Measurements from ENCODE around the gene H6PD.
A peak's percentile ranks its signal among the peaks of the same experiment; 100 is the strongest.

H6PD gene

DNA sequence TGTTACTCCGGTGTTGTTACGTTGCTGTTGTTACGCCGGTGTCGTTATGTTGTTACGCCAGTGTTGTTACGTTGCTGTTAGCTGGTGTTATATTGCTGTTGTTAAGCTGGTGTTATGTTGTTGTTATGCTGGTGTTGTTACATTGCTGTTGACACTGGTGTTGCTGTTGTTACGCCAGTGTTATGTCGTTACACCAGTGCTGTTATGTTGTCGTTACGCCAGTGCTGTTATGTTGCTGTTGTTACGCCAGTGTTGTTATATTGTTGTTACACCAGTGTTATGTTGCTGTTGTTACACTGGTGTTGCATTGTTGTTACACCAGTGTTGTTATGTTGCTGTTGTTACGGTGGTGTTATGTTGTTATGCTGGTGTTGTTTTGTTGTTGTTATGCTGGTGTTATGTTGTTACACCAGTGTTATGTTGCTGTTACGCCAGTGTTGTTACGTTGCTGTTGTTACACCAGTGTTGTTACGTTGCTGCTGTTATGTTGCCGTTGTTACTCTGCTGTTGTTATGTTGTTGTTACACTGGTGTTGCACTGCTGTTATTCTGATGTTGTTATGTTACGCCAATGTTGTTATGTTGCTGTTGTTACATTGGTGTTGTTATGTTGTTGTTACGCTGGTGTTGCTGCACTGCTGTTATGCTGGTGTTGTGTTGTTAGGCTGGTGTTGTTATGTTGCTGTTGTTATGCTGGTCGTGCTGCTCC is 25.6 kb downstream of the H6PD start:
- DNase-seq: no peak

DNA sequence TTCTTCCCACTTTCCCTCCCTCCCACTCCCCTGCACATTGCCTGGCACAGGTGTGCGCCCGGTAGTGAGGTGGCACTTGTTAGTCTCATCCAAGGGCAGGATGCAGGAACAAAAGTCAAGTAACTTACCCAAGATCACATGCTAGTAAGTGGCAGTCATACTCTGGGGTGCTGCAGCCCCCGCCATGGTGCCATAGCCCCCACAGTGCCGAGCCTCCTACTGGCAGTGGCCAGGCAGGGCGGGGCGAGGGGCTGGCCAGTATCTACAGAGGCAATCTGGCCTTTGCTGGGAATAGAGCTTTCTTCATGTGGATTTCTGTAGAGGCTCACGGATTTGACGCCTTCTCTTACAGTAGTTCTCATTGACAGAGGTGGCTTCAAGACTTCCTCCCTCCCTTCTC is 26.9 kb downstream of the H6PD start:
- DNase-seq: no peak

DNA sequence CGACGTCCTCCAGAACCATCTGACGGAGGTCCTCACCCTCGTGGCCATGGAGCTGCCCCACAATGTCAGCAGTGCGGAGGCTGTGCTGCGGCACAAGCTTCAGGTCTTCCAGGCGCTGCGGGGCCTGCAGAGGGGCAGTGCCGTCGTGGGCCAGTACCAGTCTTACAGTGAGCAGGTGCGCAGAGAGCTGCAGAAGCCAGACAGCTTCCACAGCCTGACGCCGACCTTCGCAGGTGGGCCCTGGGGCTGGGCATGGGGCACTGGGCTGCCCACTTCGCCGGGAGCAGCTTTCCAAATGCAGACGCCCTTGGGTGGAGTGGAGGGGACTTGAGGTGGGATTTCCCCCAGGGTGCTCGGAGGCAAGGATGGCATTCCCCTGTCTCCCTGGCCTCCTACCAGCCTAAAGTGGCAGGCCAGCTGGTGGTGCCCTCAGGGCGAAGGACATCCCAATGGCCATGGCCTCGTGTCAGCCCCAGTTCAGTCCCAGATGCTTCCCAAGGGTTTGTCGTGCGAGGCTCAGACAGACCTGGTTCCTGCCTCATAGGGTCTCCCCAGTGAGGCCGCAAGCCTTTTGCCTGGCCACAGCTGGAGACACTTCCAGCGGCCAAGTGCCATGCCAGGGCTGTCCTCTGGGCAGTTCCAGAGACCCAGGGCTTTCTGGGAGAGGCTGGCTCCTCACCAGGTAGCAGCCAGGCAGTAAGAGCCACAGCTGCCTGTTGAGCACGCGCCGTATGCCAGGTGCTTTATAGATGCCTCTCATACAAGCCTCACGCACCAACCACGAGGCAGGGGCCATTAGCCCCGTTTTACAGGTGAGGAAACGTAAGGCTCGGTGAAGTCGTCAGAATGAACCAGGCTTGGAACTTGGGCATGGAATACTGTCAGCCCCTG is 27.8 kb downstream of the H6PD start:
- DNase-seq: no peak

DNA sequence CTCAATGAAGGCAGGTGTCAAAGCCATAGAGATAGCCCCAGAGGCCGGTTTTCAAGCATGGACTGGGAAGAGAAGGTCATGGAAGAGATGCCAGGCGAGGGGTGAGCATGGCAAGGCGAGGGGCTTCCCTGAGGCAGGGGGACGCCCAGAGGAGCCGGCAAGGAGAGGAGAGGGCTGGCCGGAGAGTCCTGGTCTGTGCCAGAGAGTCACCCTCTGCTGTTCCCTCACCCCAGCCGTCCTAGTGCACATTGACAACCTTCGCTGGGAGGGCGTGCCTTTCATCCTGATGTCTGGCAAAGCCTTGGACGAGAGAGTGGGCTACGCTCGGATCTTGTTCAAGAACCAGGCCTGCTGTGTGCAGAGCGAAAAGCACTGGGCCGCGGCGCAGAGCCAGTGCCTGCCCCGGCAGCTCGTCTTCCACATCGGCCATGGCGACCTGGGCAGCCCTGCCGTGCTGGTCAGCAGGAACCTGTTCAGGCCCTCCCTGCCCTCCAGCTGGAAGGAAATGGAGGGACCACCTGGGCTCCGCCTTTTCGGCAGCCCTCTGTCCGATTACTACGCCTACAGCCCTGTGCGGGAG is 28.8 kb downstream of the H6PD start:
- DNase-seq: no peak

DNA sequence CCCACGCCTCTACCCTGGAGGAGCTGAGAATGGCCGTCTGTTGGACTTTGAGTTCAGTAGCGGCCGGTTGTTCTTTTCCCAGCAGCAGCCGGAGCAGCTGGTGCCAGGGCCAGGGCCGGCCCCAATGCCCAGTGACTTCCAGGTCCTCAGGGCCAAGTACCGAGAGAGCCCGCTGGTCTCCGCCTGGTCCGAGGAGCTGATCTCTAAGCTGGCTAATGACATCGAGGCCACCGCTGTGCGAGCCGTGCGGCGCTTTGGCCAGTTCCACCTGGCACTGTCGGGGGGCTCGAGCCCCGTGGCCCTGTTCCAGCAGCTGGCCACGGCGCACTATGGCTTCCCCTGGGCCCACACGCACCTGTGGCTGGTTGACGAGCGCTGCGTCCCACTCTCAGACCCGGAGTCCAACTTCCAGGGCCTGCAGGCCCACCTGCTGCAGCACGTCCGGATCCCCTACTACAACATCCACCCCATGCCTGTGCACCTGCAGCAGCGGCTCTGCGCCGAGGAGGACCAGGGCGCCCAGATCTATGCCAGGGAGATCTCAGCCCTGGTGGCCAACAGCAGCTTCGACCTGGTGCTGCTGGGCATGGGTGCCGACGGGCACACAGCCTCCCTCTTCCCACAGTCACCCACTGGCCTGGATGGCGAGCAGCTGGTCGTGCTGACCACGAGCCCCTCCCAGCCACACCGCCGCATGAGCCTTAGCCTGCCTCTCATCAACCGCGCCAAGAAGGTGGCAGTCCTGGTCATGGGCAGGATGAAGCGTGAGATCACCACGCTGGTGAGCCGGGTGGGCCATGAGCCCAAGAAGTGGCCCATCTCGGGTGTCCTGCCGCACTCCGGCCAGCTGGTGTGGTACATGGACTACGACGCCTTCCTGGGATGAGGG is 29.7 kb downstream of the H6PD start:
- no peak for DNase-seq

DNA sequence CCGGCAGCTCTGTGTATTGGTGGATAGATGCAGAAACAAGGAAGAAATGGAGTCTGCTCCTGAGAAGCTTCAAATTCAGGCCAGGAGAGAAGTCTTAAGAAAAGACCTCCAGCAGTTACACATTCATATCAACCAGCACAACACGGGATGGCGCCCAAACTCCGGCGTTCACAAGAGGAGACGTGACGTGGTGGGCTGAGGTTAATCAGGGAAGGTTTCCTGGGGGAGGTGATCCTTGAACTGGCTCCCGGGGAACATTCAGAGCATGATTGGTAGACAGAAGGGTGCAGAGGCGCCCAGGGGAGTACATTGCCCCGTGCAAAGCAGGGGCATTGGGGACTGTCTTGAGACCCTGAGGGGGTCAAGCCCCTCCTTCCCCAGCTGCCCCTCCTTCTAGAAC is 30.5 kb downstream of the H6PD start:
- no peak for DNase-seq

DNA sequence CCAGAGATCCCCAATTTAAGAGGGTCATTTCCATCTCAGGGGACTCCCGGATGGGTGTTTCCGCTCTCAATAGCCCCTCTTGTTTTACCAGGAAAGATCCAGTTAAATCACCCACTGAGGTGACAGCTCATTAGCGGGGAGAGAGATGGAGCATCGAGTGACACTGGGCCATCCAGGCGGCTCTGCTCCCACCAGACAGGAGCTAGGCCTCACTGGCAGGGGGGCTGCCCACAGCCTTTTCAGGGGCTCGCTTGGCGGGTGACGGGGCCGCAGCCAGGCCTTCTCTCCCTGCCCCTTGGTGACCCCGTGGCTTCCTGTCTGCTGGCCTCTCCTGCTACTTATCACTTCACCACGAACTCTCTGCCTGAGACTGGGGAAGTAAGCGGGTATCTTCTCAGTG is 31.4 kb downstream of the H6PD start:
- no peak for DNase-seq

DNA sequence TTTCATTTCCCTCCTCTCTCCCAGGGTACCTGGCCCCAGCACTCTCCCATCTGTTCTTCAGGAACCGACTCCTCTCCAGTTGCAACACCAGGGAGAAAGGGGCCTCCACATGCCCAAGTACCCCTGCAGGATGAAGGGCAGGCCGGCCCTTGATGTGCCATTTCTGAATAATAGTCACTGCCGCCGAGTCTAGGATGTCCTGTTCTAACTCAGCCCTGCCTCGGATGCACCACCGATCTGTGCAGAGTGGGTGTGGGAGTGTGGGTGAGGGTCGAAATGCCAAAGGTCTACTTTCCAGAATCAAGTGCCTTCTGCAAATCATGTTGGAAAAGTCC is 32.7 kb downstream of the H6PD start:
- DNase-seq: no peak

DNA sequence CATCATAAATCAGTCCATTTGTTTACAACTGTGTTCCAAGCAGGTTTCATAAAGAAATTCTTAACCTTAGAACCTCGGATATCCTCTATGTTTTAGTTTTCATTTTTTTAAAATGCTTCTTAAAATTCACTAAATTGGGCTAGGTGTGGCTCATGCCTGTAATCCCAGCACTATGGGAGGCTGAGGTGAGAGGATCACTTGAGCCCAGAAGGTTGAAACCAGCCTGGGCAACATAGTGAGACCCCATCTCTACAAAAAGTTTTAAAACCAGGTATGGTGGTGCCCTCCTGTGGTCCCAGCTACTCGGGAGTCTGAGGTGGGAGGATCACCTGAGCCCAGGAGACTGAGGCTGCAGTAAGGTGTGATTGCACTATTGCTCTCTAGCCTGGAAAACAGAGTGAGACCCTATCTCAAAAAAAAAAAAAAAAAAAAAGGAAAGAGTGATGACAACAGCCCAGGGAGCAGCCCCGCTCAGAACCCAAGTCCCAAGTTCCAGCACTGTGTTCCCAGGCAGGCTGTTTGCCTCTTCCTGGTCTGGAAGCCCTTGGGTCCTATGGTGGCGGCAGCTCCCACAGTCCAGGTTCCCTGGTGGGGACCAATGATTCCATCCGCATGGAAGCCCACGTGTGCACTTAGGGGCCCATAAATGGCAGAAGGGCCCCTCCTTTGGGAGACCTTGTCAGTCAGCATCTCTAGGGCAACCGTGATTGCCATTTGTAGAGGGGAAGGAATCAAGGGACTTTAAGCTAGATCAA is 33.4 kb downstream of the H6PD start:
- DNase-seq: no peak

DNA sequence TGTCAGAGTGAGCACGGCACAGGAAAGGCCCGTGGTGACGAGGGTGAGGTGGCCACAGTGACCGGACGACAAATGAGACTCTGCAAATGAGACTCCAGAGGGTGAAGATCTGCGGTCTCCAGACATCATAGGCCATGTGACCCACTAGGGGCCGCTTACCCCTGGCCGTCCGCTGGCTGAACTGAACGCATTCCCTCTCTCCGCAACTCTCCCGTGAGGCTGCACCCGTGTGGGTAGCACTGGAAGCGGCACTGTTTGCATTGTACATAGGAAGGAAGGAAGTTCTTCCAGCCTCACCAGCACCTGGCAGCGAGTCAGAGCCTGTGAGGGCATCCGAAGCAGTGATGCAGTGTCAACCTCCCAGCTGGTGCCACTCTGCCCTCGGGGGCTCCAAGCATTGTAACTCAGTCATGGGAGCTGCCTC is 34.5 kb downstream of the H6PD start:
- DNase-seq: no peak

DNA sequence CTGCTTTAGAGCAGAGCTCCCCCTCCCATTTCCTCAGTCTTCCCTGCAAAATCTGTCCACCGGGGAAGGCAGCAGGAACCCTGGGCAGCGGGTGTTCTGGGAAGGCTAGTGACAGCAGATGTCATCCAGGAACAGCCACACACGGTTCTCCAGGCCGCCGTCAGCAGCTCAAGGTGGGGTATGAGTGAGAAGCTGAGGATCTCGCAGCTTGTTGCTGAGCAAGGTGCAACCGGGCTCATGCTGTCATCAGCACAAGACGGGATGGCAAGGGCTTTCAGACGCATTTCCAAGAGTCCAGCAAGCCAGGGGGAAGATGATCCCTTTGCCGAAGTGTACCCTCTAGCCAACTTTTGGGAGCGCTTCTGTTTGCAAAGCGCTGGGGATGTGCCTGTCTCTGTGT is 35.1 kb downstream of the H6PD start:
- DNase-seq: no peak

DNA sequence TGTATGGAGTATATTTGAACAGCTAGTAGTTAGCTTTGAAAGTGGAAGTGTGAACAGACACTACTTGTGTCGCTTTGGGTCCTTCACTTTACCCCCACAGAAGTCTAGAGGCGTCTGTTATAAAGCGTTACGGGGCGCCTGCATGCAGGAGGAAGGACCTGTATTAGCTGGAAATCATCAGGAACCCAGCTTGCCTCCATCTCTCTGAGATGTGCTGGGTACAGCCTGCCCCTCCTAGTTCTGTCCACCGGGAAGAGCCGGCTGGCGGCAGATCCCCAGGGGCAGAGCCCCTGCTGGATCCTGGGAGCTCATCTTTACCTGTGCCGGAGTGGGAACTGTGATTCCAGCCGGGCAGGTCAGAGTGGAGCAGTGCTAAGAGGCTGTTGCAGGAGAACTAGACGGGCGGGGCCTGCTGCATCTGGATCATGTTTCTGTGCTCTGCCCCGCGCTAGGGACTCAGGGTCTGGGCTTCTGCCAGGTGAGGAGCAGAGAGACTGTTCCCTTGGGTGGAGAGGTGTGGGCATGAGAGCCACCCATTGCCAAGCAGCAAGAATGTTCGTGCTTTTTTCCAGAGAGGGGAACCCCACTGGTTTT is 35.8 kb downstream of the H6PD start:
- DNase-seq: no peak

DNA sequence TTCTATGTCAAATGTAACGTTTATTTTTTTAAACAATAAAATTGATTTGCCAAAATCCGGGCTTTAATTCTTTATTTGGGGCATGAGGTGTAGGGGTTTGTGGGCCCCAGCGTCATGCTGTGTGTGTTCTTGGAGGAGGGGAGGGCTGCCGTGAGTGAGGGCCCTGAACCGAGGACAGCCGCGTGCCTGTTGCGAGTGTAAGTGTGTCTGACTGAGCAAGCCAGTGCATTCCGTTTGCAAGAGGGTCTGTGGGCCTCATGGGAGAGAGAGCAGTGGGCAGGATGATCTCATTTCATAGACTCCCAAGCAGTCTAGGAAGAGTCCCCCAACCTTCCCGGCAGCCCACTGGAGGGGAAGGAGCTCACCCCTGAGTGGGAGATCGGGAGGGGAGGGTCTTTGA is 36.7 kb downstream of the H6PD start:
- no peak for DNase-seq

DNA sequence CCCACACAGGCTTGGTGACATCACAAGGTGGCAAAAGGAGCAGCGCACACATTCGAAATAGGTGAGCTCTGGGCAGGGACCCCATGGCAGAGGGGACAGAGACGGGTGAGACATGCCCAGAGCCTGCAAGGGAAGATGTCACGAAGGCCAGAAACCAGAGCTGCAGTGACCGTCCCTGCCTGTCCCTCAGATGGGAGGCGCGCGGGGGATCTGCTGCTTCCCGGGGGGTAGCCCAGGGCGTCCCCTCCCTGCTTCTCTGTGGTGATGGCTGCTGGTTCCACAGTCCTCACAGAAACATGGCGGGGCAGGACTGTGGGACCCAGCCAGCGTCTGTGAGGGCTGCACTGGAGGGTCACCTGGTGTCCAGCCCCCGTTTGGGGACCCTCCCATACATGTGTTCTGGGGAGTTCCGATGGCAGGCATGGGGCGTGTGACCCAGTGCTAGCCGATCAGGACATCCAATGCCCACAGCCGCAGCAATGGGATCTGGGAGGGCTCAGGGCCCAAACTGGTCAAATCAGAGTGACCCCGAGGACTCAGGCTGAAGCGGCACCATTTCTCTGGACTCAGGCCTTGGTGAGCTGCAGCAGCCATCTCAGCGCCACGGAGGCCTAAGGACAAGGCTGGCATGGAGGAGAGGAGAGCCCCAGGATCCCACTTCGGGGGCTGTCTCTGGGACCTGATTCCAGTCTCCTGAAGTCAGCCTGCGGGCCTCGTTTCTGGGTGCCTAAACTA is 37.5 kb downstream of the H6PD start:
- no peak for DNase-seq

DNA sequence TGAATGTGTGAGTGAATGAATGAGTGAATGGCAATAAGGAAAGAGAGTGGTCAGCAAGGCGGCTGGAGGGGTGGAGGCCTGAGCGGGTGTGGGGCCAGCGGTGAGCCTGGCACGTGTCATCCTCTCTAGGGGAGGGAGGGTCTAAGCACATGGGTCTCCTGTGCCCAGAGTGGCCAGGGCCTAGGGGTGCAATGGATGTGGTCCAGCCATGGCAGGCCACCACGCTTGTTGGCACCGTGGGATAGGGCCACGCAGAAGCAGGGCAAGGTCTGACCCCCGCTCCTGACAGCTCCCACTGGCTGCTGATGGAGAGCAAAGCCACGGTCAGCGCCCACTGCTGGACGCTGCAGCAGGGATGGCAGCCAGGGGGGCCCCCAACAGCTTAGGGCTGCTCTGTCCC is 38.6 kb downstream of the H6PD start:
- no peak for DNase-seq

DNA sequence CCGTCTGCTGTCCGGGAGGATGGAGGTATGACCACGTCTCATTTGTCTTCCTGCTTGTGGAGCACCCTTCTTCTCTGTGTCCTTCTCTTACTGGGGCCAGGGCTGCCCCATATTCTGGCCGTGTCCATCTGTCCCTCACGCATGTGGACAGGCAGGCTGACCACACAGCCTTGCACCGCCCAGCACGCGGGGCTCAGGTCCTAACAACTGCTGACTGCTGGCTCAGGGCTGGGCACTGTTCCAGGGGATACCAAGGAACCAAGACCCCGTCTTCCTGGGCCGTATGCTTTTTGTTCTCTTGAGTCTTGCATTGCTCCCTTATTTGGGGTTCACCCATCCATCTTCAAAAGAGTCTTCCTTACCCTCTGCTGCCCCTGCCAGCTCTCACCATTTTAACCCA is 40.6 kb downstream of the H6PD start:
- no peak for DNase-seq

DNA sequence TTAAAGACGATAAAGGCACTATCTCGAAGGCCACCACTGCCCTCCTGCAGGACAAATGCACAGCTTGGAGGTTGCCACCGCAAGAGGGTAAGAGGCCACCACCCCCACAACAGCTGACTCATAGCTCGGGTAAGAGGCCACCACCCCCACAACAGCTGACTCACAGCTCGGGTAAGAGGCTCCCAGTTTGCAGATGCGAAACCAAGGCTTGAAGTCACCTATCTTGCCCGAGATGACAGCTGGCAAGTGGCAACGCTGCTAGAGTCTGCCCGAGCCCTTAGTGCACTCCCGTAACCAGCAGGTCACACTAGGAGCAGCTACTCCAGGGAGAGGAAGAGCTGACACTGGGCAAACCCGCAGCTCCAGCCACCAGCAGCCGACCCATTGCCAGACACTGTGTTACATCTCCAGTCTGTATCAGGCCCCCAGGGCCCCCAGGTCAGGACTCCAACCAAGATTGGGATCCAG is 41.0 kb downstream of the H6PD start:
- peak; percentile 96 for DNase-seq

DNA sequence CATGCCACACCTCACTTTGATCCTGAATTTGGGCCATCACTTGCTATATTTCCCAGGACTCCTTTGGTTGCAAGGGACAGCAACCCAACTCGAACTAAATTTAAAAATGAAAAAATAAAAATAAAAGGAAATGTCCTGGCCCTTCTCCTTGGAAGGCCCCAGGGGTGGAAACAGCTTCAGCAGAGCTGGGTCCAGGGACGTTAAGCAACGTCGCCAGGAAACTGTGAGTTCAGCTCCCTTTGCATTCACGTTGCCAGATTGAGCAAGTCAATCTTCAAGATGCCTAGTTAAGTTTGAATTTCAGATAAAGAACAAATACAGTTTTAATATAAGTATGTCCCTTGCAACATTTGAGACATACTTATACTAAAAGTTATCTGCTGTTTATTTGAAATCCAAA is 43.5 kb downstream of the H6PD start:
- no peak for DNase-seq

DNA sequence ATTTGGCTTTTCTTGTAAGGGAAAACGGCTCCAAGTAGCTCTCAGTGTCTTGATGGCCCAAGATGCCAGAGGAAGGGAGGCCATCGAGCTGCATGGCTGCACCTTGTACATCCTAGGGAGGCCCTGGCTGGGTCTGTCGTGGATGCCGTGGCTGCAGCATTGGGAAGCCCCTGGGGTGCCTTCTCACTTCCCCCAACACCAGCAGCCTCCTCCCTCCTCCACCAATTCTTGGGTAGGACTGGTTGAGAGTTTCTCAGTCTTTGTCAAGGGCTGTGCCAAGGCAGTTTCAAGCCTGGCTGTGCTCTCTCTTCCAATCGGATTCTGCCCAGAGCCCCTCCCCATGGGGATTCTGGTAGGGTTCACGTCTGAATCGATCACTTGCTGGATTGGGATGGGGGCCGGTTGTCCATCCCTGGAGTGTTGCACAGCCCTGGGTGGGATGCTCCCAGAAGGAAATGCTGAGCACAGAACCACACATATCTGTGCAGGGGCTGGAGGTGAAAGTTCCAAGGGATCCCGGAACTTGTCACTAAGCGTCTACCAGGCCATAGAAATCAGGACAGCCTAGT is 44.1 kb downstream of the H6PD start:
- DNase-seq: no peak

DNA sequence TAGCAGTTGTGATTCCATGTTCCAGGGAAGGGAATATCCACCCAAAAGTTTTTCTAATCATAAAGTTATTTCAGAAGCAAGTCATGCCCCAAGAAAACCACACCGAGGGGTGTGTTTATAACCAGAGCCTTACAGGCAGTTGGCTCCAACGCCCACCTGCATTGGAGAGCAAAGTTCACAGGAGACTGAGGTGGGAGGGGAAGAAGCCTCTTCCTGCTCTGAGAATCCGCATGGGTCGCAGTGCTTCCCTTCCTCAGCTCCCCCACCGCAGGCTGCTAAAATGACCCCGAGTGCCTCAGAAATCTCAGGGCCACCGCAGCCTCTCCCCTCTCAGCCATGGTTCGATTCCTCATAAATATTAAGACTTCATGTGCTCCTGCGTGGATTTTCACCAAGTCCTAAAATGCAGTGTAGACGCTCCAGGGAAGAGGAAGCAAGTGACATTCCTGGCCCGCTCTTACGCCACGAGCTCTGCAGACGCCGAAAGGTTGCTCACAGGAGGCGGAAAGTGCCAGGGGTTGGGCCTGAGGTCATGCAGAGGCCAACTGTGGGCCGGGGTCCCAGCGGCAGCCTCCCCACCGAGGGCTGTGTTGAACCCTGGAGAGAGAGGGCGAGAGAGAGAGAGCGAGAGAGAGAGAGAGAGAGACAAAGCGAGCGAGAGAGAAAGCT is 44.7 kb downstream of the H6PD start:
- DNase-seq: peak; percentile 32

Measured in activated CD4-positive, alpha-beta T cell treated with anti-CD3 and anti-CD28 coated beads, Interleukin-10, Interleukin-2, amounts not matched to agents 100 ng/mL and 50 ng/mL, durations not matched to agents 16 hours and 8 hours (primary cell).